ENCODE data around the gene NUCKS1.

NUCKS1 gene

GRCh38 chr1:205733438-205734175 is 16.4 kb downstream of the NUCKS1 start:
- no peak for TF ChIP-seq SIN3A (IDR thresholded peaks at IDR 0.05; ENCODE audit: borderline replicate concordance, insufficient read depth, low read length)
- no peak for TF ChIP-seq POLR2AphosphoS5 (IDR thresholded peaks at IDR 0.05; ENCODE audit: low read depth, low read length)
- TF ChIP-seq, protein P1, sequence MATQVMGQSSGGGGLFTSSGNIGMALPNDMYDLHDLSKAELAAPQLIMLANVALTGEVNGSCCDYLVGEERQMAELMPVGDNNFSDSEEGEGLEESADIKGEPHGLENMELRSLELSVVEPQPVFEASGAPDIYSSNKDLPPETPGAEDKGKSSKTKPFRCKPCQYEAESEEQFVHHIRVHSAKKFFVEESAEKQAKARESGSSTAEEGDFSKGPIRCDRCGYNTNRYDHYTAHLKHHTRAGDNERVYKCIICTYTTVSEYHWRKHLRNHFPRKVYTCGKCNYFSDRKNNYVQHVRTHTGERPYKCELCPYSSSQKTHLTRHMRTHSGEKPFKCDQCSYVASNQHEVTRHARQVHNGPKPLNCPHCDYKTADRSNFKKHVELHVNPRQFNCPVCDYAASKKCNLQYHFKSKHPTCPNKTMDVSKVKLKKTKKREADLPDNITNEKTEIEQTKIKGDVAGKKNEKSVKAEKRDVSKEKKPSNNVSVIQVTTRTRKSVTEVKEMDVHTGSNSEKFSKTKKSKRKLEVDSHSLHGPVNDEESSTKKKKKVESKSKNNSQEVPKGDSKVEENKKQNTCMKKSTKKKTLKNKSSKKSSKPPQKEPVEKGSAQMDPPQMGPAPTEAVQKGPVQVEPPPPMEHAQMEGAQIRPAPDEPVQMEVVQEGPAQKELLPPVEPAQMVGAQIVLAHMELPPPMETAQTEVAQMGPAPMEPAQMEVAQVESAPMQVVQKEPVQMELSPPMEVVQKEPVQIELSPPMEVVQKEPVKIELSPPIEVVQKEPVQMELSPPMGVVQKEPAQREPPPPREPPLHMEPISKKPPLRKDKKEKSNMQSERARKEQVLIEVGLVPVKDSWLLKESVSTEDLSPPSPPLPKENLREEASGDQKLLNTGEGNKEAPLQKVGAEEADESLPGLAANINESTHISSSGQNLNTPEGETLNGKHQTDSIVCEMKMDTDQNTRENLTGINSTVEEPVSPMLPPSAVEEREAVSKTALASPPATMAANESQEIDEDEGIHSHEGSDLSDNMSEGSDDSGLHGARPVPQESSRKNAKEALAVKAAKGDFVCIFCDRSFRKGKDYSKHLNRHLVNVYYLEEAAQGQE (IDR thresholded peaks at IDR 0.05; ENCODE audit: insufficient read depth in 1 of 2, low read depth in 2 of 2, low read length in 2 of 2) = no peak
- TF ChIP-seq TAF1 (IDR thresholded peaks at IDR 0.05; ENCODE audit: borderline replicate concordance, insufficient read depth, low read length) = no peak
- no peak for TF ChIP-seq FOXP2 (optimal IDR thresholded peaks at IDR 0.05; ENCODE audit: borderline replicate concordance, extremely low read depth, extremely low read length, insufficient read depth)

GRCh38 chr1:205729945-205730610 is 19.9 kb downstream of the NUCKS1 start:
- TF ChIP-seq, protein P1 (IDR thresholded peaks at IDR 0.05; ENCODE audit: insufficient read depth in 1 of 2, low read depth in 2 of 2, low read length in 2 of 2) = no peak
- TF ChIP-seq POLR2AphosphoS5 (IDR thresholded peaks at IDR 0.05; ENCODE audit: low read depth, low read length) (no peak), FOXP2 (optimal IDR thresholded peaks at IDR 0.05; ENCODE audit: borderline replicate concordance, extremely low read depth, extremely low read length, insufficient read depth) (no peak), TAF1 (IDR thresholded peaks at IDR 0.05; ENCODE audit: borderline replicate concordance, insufficient read depth, low read length) (no peak), SIN3A (IDR thresholded peaks at IDR 0.05; ENCODE audit: borderline replicate concordance, insufficient read depth, low read length) (no peak)

DNA sequence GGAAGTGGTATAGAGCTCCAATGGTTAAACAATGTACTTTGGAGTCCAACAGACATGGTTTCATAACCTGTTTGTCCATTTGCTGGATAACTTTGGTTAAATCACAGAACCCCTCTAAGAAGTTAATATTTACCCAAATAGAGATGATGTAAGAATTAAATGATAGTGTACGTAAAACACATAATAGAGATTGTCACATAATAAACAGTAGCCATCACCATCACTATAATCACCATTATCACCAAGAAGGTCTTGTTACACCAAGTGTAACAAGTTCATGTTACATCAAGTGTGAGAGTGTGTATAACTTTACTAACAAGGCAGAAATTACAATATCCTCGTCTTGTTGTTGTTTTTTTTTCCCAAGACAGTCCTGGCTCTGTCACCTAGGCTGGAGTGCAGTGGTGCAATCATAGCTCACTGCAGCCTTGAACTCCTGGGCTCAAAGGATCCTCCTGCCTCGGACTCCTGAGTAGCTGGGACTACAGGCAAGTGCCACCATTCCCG is 23.3 kb downstream of the NUCKS1 start:
- TF ChIP-seq FOXP2 (optimal IDR thresholded peaks at IDR 0.05; ENCODE audit: borderline replicate concordance, extremely low read depth, extremely low read length, insufficient read depth) (no peak), TAF1 (IDR thresholded peaks at IDR 0.05; ENCODE audit: borderline replicate concordance, insufficient read depth, low read length) (no peak), POLR2AphosphoS5 (IDR thresholded peaks at IDR 0.05; ENCODE audit: low read depth, low read length) (no peak), SIN3A (IDR thresholded peaks at IDR 0.05; ENCODE audit: borderline replicate concordance, insufficient read depth, low read length) (no peak)
- TF ChIP-seq, protein P1 (IDR thresholded peaks at IDR 0.05; ENCODE audit: insufficient read depth in 1 of 2, low read depth in 2 of 2, low read length in 2 of 2) = no peak

DNA sequence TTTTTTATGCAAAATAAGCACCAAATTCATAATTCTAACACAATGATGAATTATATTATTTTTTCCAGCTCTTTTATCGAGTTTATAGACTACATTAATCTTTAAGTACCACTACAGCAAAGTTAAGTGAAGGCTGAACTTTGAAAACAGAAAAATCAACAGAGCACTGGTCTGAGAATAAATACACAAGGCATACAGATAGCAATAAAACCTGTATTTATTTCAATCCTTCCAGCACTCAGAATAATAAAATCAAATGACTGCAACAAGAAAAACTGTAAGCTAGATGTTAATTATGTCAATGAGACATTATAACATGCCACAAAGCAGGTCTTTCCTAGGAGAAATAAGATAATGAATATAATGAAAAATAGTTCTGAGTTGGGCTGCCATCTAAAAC is 24.5 kb downstream of the NUCKS1 start:
- no peak for TF ChIP-seq POLR2AphosphoS5 (IDR thresholded peaks at IDR 0.05; ENCODE audit: low read depth, low read length)

DNA sequence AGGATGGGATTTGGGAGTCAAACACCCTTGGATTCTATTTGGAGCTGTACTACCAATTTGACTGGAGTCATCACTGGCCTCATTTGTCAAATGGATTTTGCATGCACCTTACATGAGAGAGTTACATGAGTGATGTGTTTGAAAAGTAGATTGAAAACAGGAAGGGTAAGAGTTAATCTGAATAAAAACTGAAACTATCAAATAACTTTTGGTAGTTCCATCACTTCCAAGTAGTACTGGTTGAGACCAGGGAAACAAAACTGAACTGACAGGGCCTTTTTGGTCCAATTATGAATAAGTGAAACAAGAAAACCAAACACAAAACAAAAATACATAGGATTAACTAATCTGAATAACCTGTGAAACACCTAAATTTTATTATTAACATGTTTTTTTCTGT is 30.2 kb downstream of the NUCKS1 start:
- TF ChIP-seq SIN3A (IDR thresholded peaks at IDR 0.05; ENCODE audit: borderline replicate concordance, insufficient read depth, low read length) (no peak), TAF1 (IDR thresholded peaks at IDR 0.05; ENCODE audit: borderline replicate concordance, insufficient read depth, low read length) (no peak), POLR2AphosphoS5 (IDR thresholded peaks at IDR 0.05; ENCODE audit: low read depth, low read length) (no peak), FOXP2 (optimal IDR thresholded peaks at IDR 0.05; ENCODE audit: borderline replicate concordance, extremely low read depth, extremely low read length, insufficient read depth) (no peak)
- TF ChIP-seq, protein P1 (IDR thresholded peaks at IDR 0.05; ENCODE audit: insufficient read depth in 1 of 2, low read depth in 2 of 2, low read length in 2 of 2) = no peak

Measured in PFSK-1 (cell line).